GM10266 (cell line): Measurements from ENCODE around the gene UTS2B.

Experiments
- DNase-seq: peaks from one replicate; pipeline ENCODE4 v3.0.0; 2012; ENCODE audit errors: extremely low spot score
- CTCF ChIP-seq: IDR thresholded peaks from 2 replicates; pipeline ENCODE4 v1.5.1; 2012; ENCODE audit warnings: mild to moderate bottlenecking, low read depth; ENCODE audit not compliant: control insufficient read depth, insufficient read depth; ENCODE audit errors: missing control alignments

Gene UTS2B

GRCh38 chr3:191263850-191264249 lies 66.5 kb downstream of the UTS2B start:
- no peak for DNase-seq
- TF ChIP-seq CTCF = no peak

- peak; percentile 45 for DNase-seq
- TF ChIP-seq CTCF = no peak
Measured at GRCh38 chr3:191263365-191263764, 67.0 kb downstream of the UTS2B start.

GRCh38 chr3:191262650-191263049 lies 67.7 kb downstream of the UTS2B start:
- no peak for TF ChIP-seq CTCF
- DNase-seq = peak; percentile 26

GRCh38 chr3:191261304-191261638 lies 69.1 kb downstream of the UTS2B start:
- no peak for DNase-seq
- no peak for TF ChIP-seq CTCF

- DNase-seq = no peak
- TF ChIP-seq CTCF = no peak
Measured at GRCh38 chr3:191260431-191261303, 69.7 kb downstream of the UTS2B start.

DNA sequence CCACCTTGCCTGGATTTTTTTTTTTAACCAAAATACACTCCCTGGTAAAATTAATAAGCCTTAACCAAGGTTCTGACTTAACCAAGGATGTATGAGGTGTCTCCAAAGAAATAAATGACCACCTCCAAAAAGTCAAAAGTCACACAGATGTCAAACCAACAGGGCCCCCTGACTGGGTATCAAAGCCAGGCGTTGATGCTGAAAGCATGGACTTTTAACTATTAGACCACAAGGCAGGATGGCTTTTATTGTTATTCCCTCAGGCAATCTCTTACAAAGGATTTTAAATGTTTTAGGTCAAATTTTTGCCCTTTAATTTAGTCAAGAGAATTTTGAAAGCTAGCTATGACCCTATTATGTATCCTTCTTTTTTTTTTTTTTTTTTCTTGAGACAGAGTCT lies 70.8 kb downstream of the UTS2B start:
- TF ChIP-seq CTCF = no peak

GRCh38 chr3:191257286-191257685 lies 73.0 kb downstream of the UTS2B start:
- TF ChIP-seq CTCF = no peak
- DNase-seq = no peak

More for the DNA sequence above, 70.8 kb downstream of the UTS2B start:
- DNase-seq = no peak
